Endothelial cell of umbilical vein (primary cell): Measurements from ENCODE around the gene SORCS2.

Source experiments
- EZH2 ChIP-seq: IDR thresholded peaks from 2 replicates; pipeline ENCODE4 v1.6.1; 2012; ENCODE audit warnings: borderline replicate concordance, low read depth, mild to moderate bottlenecking, moderate library complexity, low read length, inconsistent platforms; ENCODE audit not compliant: severe bottlenecking
- JUN ChIP-seq: IDR thresholded peaks from 2 replicates; pipeline ENCODE4 v1.6.1; 2011; ENCODE audit warnings: borderline replicate concordance, low read depth; ENCODE audit not compliant: insufficient read length, insufficient read depth
- POLR2AphosphoS5 ChIP-seq: IDR thresholded peaks from 2 replicates; pipeline ENCODE4 v1.6.1; 2012; ENCODE audit warnings: low read depth, mild to moderate bottlenecking, control low read depth, low read length, moderate library complexity; ENCODE audit not compliant: insufficient read depth
- TF ChIP-seq, protein P1 (sequence below), 2 donors: IDR thresholded peaks; 1 replicate in 1 of 2; 2 replicates in 1 of 2; pipeline ENCODE4 v1.5.1; 2011; ENCODE audit warnings: low read length in 2 of 2, mild to moderate bottlenecking in 2 of 2, moderate library complexity in 2 of 2, control low read depth in 1 of 2, inconsistent platforms in 1 of 2, low read depth in 1 of 2; ENCODE audit not compliant: insufficient read depth in 1 of 2; ENCODE audit errors: extremely low read depth in 1 of 2
- TF ChIP-seq, protein P2 (sequence below): IDR thresholded peaks from 2 replicates; pipeline ENCODE4 v1.6.1; 2011; ENCODE audit not compliant: insufficient read depth, insufficient read length

DNA sequence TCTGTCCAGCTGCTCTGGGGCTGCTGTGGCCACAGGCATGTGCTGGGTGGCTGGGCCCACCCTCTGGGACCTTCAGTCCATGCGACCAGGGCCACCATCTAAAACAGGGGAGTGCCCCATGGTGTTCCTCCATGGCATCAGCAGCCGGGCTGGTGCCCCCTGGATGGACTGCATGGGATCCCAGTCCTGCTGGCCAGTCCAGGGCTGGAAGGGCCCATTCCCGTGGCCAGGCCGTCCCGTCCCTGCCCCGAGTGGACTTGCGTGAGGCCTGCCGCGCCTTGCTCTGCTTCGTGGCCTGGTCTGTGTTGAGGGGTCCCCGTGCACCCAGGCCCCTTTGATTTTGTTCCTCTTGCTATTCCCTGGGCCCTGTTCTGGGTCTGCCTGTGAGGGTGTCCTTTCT lies 36.4 kb downstream of the SORCS2 start:
- TF ChIP-seq, protein P1, sequence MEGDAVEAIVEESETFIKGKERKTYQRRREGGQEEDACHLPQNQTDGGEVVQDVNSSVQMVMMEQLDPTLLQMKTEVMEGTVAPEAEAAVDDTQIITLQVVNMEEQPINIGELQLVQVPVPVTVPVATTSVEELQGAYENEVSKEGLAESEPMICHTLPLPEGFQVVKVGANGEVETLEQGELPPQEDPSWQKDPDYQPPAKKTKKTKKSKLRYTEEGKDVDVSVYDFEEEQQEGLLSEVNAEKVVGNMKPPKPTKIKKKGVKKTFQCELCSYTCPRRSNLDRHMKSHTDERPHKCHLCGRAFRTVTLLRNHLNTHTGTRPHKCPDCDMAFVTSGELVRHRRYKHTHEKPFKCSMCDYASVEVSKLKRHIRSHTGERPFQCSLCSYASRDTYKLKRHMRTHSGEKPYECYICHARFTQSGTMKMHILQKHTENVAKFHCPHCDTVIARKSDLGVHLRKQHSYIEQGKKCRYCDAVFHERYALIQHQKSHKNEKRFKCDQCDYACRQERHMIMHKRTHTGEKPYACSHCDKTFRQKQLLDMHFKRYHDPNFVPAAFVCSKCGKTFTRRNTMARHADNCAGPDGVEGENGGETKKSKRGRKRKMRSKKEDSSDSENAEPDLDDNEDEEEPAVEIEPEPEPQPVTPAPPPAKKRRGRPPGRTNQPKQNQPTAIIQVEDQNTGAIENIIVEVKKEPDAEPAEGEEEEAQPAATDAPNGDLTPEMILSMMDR (IDR thresholded peaks at IDR 0.05; ENCODE audit: extremely low read depth in 1 of 2, insufficient read depth in 1 of 2, low read depth in 1 of 2, low read length in 2 of 2), result no peak
- TF ChIP-seq, protein P2, sequence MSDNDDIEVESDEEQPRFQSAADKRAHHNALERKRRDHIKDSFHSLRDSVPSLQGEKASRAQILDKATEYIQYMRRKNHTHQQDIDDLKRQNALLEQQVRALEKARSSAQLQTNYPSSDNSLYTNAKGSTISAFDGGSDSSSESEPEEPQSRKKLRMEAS, result no peak
- TF ChIP-seq JUN (no peak), POLR2AphosphoS5 (no peak), EZH2 (no peak)
